DMS114 treated with DMSO at 0.1 percent for 48 hours (cell line): ENCODE data around the gene BEST1.
"Not testable (repeated sequence)": the region's sequence is repeated elsewhere in the genome, so short reads cannot be mapped to it uniquely, and the experiment has no call there.

Source experiments
- DNase-seq: peaks from one replicate; lab custom pipeline; 2025; ENCODE audit not compliant: unreplicated experiment; lab: John Stamatoyannopoulos, UW

Gene BEST1

DNA sequence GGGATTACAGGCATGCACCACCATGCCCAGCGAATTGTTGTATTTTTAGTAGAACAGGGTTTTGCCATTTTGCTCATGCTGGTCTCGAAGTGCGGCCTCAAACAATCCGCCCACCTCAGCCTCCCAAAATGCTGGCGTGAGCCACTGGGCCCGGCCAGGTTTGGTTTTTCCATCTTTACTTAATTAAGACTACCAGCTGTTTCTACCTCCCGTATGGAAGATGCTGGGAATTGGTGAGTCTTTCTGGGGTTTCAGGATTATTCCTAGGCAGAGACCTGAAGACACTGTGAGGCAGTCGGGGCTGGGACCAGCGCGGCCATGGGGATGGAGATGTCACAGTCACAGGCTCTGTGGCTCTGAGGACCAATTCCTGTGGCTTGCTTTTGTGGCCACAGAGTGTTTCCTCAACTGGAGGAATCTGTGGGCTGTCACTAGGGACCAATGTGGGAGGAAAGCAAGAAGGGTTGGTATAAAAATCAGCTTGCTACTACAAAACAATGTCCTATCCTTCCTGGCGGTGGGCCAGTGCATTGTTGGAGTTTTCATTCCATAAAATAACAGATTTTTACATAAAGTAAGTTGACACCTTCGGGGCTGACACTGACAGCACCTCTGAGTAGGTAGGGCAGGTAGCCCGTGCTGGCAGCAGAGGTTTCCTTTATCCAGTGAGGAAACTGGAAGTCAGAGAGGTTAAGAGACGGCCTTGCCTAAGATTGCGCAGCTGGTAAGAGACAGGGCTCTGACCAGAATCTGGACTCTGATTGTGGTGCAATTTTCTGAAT is 25.7 kb downstream of the BEST1 start:
- no peak for DNase-seq

DNA sequence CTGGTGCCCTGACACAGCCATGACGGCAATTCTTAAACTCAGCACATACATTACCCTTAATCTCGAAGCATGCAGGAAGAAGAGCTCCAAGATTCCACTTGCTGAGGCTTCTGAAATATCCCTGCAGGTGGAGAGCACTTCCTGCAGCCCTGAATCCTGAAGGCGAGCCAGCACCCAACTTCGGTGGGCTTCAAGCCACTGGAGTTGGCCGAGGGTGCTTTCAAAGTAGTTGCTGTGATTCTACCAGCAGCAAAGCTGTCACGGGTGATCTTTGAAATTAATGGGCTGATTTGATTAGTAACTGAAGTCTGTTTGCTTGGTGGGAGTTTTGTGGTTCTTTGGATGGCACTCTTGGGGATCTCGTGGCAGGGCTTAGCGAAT is 26.3 kb downstream of the BEST1 start:
- no peak for DNase-seq

DNA sequence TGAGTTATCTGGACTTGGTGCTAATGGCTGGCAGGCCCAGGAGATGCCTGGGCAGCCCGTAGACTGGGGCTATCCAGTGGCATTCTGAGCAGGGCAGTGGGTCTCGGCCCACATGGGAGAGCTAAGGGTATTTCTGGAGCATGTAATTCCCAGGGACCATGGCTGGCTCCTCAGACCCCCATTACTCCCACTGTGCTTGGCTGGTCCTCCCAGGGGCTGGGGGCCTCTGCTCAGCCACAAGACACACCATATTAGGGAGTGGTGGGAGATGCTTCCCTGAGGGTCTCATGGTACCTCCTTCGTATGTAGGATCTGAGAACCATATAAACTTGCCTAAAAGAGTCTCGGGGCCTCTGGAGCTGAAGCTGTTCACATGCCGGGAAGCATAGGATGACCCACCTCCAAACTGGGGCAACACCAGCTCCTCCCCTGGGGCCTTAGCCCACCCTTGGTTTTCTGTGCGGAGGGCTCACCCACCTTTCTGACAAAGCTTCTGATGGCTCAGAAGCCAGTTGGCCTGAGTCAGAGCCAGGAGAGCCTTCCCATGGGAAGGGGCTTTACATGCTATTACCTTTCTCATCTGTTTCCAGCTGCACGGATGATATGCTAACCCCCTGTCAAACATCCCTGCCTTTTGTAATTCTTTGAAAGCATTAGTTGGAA is 26.8 kb downstream of the BEST1 start:
- no peak for DNase-seq

DNA sequence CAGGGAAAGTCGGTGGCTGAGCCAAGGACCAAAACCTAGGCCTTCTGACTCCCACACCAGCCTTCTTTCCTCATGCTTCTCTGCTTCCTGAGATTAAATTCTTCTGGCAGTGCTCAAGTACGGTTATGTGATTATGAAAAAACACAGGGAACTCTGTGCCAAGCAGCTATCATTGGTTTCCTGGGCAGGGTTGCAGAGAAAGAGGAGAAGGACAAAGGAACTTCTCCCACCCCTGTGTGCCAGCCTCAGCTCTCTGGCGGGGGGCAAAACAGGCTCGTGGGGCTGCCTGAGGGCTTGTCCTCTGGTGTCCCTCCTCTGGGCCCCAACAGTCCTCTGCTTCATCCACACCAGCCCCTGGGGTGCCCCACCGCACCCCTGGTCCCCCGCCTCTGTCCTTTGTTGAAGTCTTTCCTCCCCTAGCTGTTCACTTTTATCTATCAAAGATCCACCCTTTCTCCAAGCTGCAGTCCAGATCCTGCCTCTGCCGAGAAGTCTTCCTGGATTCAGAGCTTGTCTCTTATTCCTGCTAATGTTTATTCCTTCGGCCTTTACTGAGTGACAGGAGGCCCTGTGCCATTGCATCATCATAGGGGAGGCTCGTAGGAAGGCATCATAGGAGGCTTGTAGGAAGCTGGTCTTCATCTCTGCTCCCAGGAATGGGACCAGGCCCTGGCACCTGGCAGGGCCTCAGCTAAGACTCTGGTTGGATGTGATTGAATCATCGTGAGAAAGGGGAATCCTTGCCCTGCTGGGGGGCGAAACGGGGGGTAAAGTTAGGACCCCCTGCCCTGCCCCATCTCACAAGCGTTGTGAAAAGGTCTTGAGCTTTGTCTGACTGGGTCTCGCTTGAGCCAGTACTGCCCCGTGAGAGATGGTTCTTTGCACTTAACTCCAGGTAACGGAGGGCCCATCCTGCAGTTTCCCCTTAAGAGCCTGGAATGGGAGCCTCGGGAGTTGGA is 28.8 kb downstream of the BEST1 start:
- no peak for DNase-seq

DNA sequence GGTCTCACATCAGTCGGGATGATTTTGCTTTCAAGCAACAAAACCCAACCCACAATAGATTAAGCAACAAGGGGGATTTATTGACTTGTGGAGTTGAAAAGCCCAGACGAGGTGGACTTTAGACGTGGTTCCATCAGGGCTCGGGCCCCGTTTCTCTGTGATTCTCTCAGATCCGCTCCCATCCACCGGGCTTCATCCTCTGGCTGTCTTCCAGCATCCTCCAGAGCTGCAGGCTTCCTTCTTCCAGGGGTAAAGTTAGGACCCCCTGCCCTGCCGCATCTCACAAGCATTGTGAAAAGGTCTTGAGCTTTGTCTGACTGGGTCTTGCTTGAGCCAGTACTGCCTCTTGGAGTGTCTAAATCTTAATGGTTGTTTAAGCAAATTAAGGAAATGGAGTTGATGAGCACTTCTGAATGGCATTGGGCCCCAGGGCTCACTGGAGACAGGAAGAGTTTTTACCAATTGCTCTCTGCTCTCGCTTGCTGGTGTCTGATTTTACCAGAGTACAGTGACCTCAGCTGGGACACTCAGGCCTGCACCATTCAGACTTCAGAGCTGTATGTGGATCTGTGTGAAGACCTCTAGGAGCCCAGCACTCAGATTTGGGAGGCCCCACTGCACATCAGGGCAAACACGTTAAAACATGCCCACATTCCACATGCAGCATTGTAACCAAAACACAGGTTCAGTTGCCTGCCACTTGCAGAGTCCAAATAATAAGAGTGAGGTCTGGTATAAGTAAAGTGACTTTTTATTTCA is 30.8 kb downstream of the BEST1 start:
- DNase-seq = no peak

DNA sequence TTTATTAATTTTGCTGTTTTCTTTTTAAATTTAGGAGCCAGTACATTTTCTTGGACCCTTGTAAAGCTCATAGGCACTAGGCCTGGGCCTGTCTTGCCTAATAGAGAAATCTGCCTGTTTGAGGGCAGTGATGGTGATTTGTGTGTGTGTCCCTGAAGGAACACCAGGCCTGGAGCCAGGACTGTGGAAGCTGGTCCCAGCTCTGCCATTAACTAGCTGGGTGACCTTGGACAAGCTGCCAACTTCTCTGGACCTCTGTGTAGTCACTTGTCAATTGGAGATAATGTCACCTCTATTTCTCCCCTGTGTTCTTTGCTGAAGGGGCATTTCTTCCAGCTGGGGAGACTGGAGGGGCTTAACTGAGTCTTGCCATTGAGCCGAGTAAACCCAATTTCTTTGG is 33.3 kb downstream of the BEST1 start:
- DNase-seq = no peak

DNA sequence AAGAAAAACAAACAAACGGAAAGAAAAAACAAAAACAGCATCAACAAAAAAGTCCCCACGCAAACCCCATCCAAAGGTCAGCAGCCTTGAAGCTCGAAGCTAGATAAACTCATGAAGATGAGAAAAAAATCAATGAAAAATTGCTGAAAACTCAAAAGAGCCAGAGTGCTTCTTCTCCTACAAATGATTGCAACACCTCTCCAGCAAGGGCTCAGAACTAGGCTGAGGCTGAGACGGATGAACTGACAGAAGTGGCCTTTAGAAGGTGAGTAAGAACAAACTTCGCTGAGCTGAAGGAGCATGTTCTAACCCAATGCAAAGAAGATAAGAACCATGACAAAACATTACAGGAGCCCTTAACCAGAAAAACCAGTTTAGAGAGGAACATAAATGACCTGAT is 35.7 kb downstream of the BEST1 start:
- DNase-seq = no peak

DNA sequence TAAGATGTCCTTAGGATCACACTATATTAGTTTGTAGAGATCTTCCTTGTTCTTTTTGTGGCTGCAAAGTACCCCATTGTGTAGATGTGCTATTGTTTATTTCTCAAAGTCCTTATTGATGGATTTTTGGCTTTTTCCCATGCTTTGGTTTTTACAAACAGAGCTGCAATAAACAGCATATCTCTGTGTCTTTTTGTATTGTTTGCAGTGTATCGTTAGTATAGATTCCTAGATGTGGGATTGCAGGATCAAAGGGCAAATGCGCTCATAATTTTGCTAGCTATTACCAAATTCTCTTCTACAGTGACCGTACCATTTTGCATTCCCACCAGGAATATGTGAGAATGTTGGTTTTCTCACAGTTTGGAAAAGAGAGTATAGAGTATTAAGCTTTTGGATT is 44.8 kb downstream of the BEST1 start:
- no peak for DNase-seq

DNA sequence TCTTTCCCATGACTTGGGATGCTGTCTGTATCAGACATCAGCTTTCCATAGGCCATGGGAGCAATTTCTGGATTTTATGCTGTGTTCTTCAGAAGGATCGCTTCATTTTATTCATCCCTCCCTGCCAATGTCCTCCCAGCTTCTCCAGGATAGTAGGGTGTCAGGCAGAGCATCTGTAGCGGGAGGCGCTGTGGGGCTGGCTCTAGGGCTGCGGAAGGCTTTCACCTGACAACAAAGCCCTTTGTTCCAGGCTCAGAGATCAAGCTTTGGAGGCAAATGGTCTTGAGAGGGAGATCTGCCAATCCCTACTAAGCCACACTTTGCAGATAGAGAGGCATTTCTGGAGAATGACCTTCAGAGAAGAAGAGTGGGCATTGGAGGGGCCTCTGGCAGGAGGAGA is 46.8 kb downstream of the BEST1 start:
- DNase-seq = no peak

DNA sequence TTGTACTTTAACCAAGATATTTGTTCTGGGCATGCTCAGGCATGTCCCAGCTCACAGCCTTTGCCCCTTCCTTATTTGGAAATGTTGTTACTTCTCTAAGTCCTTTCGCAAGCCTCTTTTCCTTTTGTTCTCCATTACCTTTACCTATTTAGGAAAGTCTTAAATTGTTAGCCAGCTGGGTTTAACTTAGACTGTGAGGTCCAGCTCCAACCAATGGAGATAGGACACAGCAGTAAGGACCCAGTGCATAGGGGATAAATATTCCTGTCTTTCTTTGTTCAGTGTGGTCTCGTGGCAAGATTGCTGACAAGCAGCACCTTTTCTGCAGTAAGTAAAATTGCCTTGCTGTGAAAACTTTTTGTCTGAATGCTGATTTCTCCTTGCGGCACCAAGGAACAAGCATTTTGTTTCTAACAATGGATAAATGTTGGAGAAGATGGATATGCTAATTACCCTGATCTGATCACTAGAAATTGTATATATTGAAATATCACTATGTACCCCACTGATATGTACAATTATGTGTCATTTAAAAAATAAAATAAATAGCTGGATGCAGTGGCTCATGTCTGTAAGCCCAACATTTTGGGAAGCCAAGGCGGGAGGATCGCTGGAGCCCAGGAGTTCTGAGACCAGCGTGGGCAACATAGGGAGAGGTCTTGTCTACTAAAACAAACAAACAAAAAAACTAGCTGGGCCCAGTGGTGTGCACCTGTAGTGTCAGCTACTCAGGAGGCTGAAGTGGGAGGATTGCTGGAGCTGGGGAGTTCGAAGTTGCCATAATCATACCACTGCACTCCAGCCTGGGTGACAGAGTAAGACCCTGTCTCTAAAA is 49.2 kb downstream of the BEST1 start:
- DNase-seq = no peak

DNA sequence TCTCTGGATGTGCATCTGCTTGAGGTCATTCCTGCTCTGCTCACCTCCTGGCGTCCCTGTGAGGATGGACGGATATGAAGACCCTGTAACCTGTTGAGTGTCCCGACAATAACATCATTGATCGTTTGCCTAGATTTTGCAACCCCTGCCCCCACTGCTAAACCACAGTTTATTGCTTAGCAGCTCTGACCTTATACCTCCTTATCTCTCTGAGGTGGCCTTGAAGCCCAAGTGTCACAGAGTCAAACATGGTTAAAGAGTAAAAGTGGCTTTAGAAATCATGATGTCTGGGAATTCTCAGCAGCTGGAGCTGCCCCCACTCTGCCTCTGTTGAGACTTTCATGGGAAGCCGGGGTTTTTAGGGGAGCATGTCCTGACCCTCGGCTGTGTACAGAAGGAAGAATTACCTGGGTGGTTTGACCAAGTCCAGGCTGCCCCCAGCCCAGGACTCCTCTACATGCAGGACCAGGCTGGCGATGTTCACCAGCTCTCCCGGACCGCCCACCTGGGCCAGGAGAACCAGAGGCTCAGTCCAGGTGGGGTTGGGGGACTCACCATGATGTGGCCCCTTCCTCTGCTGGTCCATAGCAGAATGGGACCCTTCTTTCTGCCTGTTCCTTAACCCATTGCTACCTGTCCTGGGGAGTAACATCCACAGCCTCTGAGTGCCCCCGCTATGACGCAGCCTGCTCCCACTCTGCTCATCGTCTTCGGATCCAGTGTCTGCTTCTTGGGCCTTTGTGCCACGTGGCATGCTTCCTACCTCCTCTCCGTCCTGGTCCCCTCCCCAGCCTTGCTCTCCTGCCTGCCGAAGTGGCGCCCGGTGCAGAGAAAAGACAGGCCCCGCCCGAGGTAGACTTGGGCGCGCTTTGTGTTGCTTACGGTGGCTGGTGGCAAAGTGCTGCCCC is 50.6 kb downstream of the BEST1 start:
- DNase-seq = no peak

DNA sequence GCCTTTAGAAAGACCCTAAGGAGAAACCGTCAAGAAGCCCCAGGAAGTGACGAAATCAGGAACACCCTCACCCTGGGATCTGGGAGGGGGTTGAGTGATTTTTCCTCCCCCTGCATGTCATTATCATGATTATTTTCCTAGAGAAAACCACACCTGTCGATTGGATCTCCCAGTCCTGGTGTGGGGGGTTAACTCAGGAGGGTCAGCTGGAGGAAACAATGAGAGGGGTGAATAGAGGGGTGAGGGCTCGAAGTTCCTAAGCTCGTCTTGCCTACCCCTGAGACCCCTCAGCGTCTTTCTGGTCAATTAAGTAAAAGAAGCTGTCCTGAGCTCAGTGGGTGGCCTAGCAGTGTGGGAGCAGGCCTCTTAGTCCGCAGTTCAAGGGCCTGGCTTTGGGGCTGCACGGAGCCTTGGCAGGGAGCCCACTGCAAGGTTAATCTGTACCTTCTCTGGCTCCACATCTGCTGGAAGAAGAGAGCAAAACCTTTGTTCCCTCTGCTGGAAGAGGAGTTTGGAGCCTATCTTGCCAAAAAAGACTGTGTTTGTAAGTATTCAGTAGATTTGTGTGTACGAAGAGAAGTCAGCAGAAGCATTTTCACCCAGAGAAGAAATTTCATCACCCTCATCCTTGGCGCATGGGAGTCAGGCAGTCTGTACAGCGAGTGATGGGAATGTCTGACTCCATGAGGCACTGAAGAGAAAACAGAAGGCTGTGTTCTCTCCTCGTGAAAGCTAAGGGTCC is 51.5 kb downstream of the BEST1 start:
- DNase-seq = no peak

DNA sequence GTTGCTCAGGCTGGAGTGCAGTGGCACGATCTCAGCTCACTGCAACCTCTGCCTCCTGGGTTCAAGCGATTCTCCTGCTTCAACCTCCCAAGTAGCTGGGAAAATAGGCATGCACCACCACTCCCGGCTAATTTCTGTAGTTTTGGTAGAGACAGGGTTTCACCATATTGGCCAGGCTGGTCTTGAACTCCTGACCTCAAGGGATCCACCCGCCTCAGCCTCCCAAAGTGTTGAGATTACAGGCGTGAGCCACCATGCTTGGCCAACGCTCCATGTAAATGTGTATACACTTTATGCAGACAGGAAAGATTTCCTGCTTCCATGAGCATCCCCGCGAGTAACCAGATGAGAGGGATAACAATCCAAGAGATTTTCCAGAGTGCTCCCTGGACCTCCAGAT is 52.1 kb downstream of the BEST1 start:
- not testable (repeated sequence) for DNase-seq

DNA sequence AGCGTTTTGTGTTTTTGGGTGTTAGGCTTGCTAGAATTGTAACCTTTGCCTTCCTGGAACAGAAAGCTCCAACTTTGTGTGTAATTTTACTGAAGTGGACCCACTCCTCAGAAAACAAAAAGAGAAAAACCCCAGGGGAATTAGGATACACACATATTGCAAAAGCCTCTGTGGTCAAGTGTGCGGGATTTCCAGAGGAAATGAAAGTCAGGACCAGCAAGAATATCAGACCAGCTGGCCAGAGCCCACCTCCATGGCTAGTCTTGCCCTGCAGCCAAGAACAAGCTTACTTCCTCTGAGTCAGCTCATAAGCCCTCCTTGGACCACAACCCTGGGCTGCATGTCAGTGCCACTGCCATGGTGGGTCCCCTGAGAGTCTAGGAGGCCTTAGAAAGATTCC is 54.3 kb downstream of the BEST1 start:
- DNase-seq = no peak

DNA sequence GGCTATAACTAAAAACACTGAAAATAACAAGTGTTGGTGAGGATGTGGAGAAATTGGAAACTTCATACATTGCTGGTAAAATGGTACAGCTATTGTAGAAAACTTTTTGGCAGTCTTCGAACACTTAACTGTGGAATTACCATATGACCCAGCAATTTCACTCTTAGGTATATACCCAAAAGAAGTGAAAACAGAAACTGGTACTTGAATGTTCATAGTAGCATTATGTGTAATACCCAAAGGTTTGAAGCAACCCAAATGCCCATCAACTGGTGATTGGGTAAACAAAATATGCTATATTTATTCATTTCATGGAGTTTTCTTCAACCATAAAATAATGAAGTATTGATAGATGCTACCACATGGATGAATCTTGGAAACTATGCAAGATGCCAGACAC is 58.0 kb downstream of the BEST1 start:
- DNase-seq = no peak

DNA sequence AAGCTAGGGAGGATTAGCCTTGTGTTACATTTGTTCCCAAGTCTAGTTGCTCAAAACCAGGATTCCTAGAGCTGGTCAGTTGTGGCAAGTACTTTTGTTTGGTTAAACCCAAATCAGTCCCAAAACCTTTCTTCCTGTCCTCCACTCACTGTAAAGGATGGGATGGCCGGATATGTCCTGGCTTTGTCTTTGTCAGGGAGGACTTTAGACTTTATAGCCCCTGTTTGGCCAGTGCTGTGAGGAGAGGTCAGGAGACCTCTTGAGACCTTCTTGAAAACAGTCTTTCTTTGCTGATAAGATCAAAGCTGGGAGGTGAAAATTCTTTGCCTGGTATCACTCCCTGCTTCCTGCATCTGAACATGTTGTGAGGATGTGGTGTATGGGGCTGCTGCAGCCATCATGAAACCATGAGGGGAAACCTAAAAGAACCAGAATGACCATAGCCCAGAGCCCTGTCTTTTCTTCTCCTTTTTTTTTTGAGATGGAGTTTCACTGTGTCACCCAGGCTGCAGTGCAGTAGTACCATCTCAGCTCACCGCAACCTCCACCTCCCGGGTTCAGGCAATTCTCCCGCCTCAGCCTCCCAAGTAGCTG is 60.9 kb downstream of the BEST1 start:
- DNase-seq = no peak

DNA sequence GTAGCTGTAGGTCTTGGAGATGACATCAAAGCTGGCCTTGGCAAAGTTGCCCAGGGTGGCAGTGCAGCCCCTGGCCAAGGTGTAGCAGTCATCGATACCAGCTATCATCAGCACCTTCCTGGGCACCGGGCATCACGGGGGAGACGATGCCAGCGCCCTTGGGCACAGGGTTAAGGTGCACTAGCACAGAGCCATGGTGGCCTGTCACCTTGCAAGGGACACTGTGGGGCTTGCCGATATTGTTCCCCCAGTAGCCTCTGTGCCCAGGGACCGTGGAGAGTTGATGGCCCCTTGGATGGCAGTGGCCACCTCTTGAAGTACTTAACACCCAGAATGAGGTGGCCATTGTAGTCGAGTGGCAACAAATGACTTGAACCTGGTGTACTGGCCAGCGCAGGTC is 61.7 kb downstream of the BEST1 start:
- no peak for DNase-seq

DNA sequence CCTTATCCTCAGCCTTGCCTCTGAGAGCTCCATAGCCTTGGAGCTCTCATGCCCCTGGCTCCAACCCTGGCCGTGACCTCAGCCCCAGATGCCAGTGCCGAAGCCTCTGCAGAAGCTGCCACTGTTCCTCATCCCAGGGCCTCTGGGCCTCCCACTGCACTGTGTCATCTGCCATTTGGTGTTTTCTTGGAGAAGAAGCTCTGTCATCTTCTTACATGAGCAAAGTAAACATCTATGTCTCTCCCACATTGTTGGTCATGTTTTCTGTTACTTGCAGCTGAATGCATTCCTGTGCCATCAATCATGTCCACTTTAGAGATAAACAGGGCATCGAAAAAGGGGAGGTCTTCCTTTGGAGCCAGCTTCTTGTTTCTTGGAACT is 62.3 kb downstream of the BEST1 start:
- DNase-seq = no peak
